K562 (cell line): ENCODE measurements around the gene ANO7. TPM values are rescaled to one million over a fixed set of nuclear protein-coding genes. Genes with fewer than 3 reads are reported as not detected.

Experiments
- AFF4 ChIP-seq: sonication (generic); formaldehyde crosslinking; IDR thresholded peaks from 2 replicates; pipeline ENCODE4 v1.8.0; 2023; ENCODE audit warnings: mild to moderate bottlenecking, missing genetic modification reagents
- C11orf30 ChIP-seq: fragments of 450-650 bp; IDR thresholded peaks from 2 replicates; pipeline ENCODE4 v1.6.1; 2016; ENCODE audit warnings: low read depth, mild to moderate bottlenecking
- ETV1 ChIP-seq: fragments of 450-650 bp; conservative IDR thresholded peaks from 2 replicates; pipeline ENCODE4 v1.6.1; 2016; ENCODE audit warnings: missing genetic modification characterization, control low read depth, low read depth, missing compliant biosample characterization
- FOXK1 ChIP-seq: sonication (generic); formaldehyde crosslinking; IDR thresholded peaks from 2 replicates; pipeline ENCODE4 v1.8.0; 2022; ENCODE audit warnings: missing genetic modification reagents, mild to moderate bottlenecking, borderline replicate concordance
- FOXP1 ChIP-seq: sonication (generic); formaldehyde crosslinking; IDR thresholded peaks from 2 replicates; pipeline ENCODE4 v1.8.0; 2022; ENCODE audit warnings: mild to moderate bottlenecking, missing genetic modification reagents
- GTF2E2 ChIP-seq: fragments of 200-800 bp; sonication (Bioruptor generic); IDR thresholded peaks from 2 replicates; pipeline ENCODE4 v1.6.1; 2016; ENCODE audit warnings: missing genetic modification characterization, missing compliant biosample characterization
- L3MBTL2 ChIP-seq: fragments of 450-650 bp; IDR thresholded peaks from 2 replicates; pipeline ENCODE4 v1.6.1; 2016; ENCODE audit warnings: mild to moderate bottlenecking, moderate library complexity
- NFXL1 ChIP-seq: fragments of 450-650 bp; formaldehyde crosslinking; IDR thresholded peaks from 2 replicates; pipeline ENCODE4 v1.4.0; 2021; ENCODE audit warnings: mild to moderate bottlenecking
- PURB ChIP-seq: sonication (generic); formaldehyde crosslinking; IDR thresholded peaks from 2 replicates; pipeline ENCODE4 v1.9.0; 2021; ENCODE audit warnings: low read depth, mild to moderate bottlenecking, missing genetic modification reagents
- THRAP3 ChIP-seq: fragments of 450-650 bp; IDR thresholded peaks from 2 replicates; pipeline ENCODE4 v1.6.1; 2016; ENCODE audit warnings: mild to moderate bottlenecking, inconsistent platforms, borderline replicate concordance
- polyA plus RNA-seq, 8 experiments: library from polyadenylated mRNA; depleted of rRNA in 4 of 8; stranded (reverse) in 5 of 8; unstranded in 3 of 8; fragments of >200 nt; fragmentation: Nextera tagmentation in 2 of 8; fragmentation: Illumina TruSeq in 1 of 8; extraction: Ambion mirVana in 2 of 8; extraction: Trizol in 1 of 8; gene quantifications; 2 replicates each; pipeline versions ENCODE4 v1.2.1 to v1.2.3, GENCODE V29; 2011 to 2014; ENCODE audit warnings: inconsistent platforms in 1 of 8, missing spikeins in 1 of 8
- total RNA-seq, 7 experiments: library from RNA; depleted of rRNA in 6 of 7; stranded (reverse); fragments of >200 nt in 6 of 7; fragmentation: Illumina TruSeq in 2 of 7; extraction: Trizol in 2 of 7; gene quantifications; 2 replicates each; pipeline versions ENCODE4 v1.2.1 to v1.2.3, GENCODE V29; 2011 to 2021; ENCODE audit warnings: low replicate concordance in 1 of 7

The ANO7 gene
- total and polyA plus RNA-seq, 9 of the 15 experiments (the other 6 are each of a cell fraction or from before 2014, with no cell fraction given) = 0.28 to 5.1 (median 1.1) TPM

GRCh38 chr2:241244368-241244767 lies 55.9 kb downstream of the ANO7 start (continued):
- no peak for TF ChIP-seq PURB (CRISPR knock-in tag)
- TF ChIP-seq GTF2E2 = no peak
- no peak for TF ChIP-seq AFF4 (CRISPR knock-in tag)
- TF ChIP-seq FOXK1 (CRISPR knock-in tag) = no peak
- no peak for TF ChIP-seq THRAP3
- TF ChIP-seq ETV1 (tag) = no peak
- no peak for TF ChIP-seq L3MBTL2
- no peak for TF ChIP-seq C11orf30
- no peak for TF ChIP-seq FOXP1
- TF ChIP-seq NFXL1 (CRISPR knock-in tag) = no peak
